ENCODE results near the gene PTPRD.

PTPRD gene

GRCh38 chr9:8772302-8772701, 1840.5 kb downstream of the PTPRD start:
- DNase-seq (ENCODE audit: low spot score), result no peak

- DNase-seq (ENCODE audit: low spot score), result no peak
Observed at GRCh38 chr9:8769153-8769552, 1843.6 kb downstream of the PTPRD start.

GRCh38 chr9:8766096-8766495, 1846.7 kb downstream of the PTPRD start:
- no peak for DNase-seq (ENCODE audit: low spot score)

GRCh38 chr9:8764051-8764450, 1848.8 kb downstream of the PTPRD start:
- no peak for DNase-seq (ENCODE audit: low spot score)

GRCh38 chr9:8762479-8763085, 1850.2 kb downstream of the PTPRD start:
- no peak for DNase-seq (ENCODE audit: low spot score)

- no peak for DNase-seq (ENCODE audit: low spot score)
Observed at GRCh38 chr9:8760000-8760767, 1852.6 kb downstream of the PTPRD start.

- DNase-seq (ENCODE audit: low spot score), result no peak
Observed at GRCh38 chr9:8757881-8758280, 1854.9 kb downstream of the PTPRD start.

- no peak for DNase-seq (ENCODE audit: low spot score)
Observed at GRCh38 chr9:8754751-8755150, 1858.1 kb downstream of the PTPRD start.

- no peak for DNase-seq (ENCODE audit: low spot score)
Observed at GRCh38 chr9:8751406-8751930, 1861.3 kb downstream of the PTPRD start.

- no peak for DNase-seq (ENCODE audit: low spot score)
Observed at GRCh38 chr9:8750639-8751051, 1862.2 kb downstream of the PTPRD start.

GRCh38 chr9:8745347-8745746, 1867.5 kb downstream of the PTPRD start:
- no peak for DNase-seq (ENCODE audit: low spot score)

GRCh38 chr9:8738945-8739344, 1873.9 kb downstream of the PTPRD start:
- no peak for DNase-seq (ENCODE audit: low spot score)

GRCh38 chr9:8736805-8737204, 1876.0 kb downstream of the PTPRD start:
- no peak for DNase-seq (ENCODE audit: low spot score)

GRCh38 chr9:8734760-8735159, 1878.0 kb downstream of the PTPRD start:
- no peak for DNase-seq (ENCODE audit: low spot score)

GRCh38 chr9:8733131-8733954, 1879.5 kb downstream of the PTPRD start:
- DNase-seq (ENCODE audit: low spot score), result no peak

GRCh38 chr9:8732367-8733075, 1880.3 kb downstream of the PTPRD start:
- no peak for DNase-seq (ENCODE audit: low spot score)

GRCh38 chr9:8730618-8731017, 1882.2 kb downstream of the PTPRD start:
- DNase-seq (ENCODE audit: low spot score), result no peak

GRCh38 chr9:8728910-8729309, 1883.9 kb downstream of the PTPRD start:
- DNase-seq (ENCODE audit: low spot score), result no peak

- no peak for DNase-seq (ENCODE audit: low spot score)
Observed at GRCh38 chr9:8727191-8727590, 1885.6 kb downstream of the PTPRD start.

GRCh38 chr9:8726692-8727091, 1886.1 kb downstream of the PTPRD start:
- DNase-seq (ENCODE audit: low spot score), result no peak

- DNase-seq (ENCODE audit: low spot score), result no peak
Observed at GRCh38 chr9:8725635-8726034, 1887.2 kb downstream of the PTPRD start.

Measured in CD4-positive, alpha-beta T cell treated with Interleukin-6 at 100 ng/mL for 8 hours (primary cell).